Activated CD8-positive, alpha-beta T cell treated with anti-CD3 and anti-CD28 coated beads, Interleukin-2, amount 10 ng/mL, durations not matched to agents 7 days and 5 days (primary cell): ENCODE measurements around the gene OOSP3. TPM values are rescaled to one million over a fixed set of nuclear protein-coding genes. Genes with fewer than 3 reads are reported as not detected.
"Not testable (repeated sequence)": the region's sequence is repeated elsewhere in the genome, so short reads cannot be mapped to it uniquely, and the experiment has no call there.

Source experiments
- ATAC-seq: fragments of 150-1000 bp; cut with Tn5 transposase; one replicate; pipeline ENCODE4 v1.10.0; 2021; ENCODE audit warnings: moderate library complexity
- CTCF ChIA-PET: fragments of 350-600 bp; sonication (Branson Sonifier 250); formaldehyde crosslinking; loops from one replicate; lab custom pipeline; 2021; ENCODE audit warnings: antibody characterized with exemption; lab: Charles Lee
- POLR2A ChIA-PET: fragments of 350-600 bp; sonication (Branson Sonifier 250); formaldehyde crosslinking; loops from one replicate; lab custom pipeline; 2021; ENCODE audit warnings: antibody characterized with exemption; lab: Charles Lee
- DNase-seq: peaks from one replicate; pipeline ENCODE4 v3.0.0-alpha.2; 2020
- H3K27ac Mint-ChIP-seq: one replicate; pipeline ENCODE4 v1.8.0; 2021; ENCODE audit warnings: mild to moderate bottlenecking, mixed read lengths
- H3K27me3 Mint-ChIP-seq: one replicate; pipeline ENCODE4 v1.8.0; 2021; ENCODE audit warnings: low read depth, mixed read lengths
- H3K36me3 Mint-ChIP-seq: one replicate; pipeline ENCODE4 v1.8.0; 2021; ENCODE audit warnings: low read depth, mixed read lengths
- H3K4me1 Mint-ChIP-seq: one replicate; pipeline ENCODE4 v1.8.0; 2021; ENCODE audit warnings: low read depth, mixed read lengths
- H3K4me3 Mint-ChIP-seq: one replicate; pipeline ENCODE4 v1.8.0; 2021; ENCODE audit warnings: mild to moderate bottlenecking, mixed read lengths
- H3K9me3 Mint-ChIP-seq: one replicate; pipeline ENCODE4 v1.8.0; 2022; ENCODE audit warnings: mixed read lengths; ENCODE audit not compliant: insufficient read depth
- total RNA-seq, 2 experiments: library from RNA; stranded (reverse); gene quantifications; one replicate each; pipeline ENCODE4 v1.2.3, GENCODE V29; 2021

OOSP3 gene
- total RNA-seq, 2 experiments from 2014 or later: 0.29 TPM; not detected in 1

DNA sequence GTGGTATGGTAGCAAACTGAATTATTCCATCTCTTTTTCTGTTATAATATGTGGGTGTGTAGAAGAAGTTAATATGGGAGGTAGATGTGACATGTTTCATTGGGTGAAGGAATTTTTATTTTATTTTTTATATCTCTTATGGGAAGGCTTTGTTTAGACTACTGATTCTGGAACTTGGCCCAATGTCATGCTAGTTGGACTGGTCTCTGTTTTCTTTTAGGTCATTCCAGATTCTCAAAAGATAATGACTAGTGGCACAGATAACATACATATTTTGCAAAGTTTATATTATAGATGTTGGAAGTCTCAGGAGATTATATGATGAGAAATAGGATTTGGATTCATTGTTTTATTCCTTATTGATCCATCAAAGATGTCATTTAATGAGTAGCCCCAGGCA lies 1.3 kb upstream of the OOSP3 start:
- no peaks in the 10 kb centered on the region for H3K36me3 Mint-ChIP-seq

DNA sequence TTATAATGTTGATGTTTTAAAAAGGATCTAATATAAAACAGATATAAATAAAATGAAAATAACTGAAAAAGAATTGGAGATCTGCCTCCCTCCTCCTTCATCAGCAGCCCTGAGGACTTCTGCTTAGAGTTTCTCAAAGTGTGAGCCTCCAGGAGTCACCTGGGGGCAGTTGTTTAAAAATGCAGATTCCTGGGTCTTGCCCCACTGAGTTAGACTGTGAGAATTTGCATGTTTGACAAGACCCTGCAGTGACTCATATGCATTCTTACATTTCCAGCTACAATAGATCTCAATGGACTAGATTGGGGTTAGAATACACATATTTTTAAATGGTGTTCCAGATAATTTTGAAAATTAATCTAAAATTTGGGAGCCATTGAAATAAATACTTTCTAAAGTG lies 798 bp upstream of the OOSP3 start:
- ATAC-seq (no peak), DNase-seq (no peak)
- Mint-ChIP-seq H3K4me1 (no peaks in the 10 kb centered on the region), H3K27ac (no peak overlapping the region), H3K9me3 (no peaks in the 10 kb centered on the region), H3K27me3 (peaks cover 8% of the 10 kb centered on the region), H3K36me3 (no peaks in the 10 kb centered on the region), H3K4me3 (no peak overlapping the region)
- ChIA-PET POLR2A (no interaction called here), CTCF (no interaction called here)

More for the DNA sequence above, 1.3 kb upstream of the OOSP3 start:
- ATAC-seq: no peak
- POLR2A ChIA-PET: no interaction called here
- H3K4me1 Mint-ChIP-seq: no peaks in the 10 kb centered on the region
- H3K4me3 Mint-ChIP-seq: no peak overlapping the region
- H3K27me3 Mint-ChIP-seq: peaks cover 8% of the 10 kb centered on the region
- CTCF ChIA-PET: no interaction called here
- no peak for DNase-seq
- H3K9me3 Mint-ChIP-seq: no peaks in the 10 kb centered on the region
- H3K27ac Mint-ChIP-seq: no peak overlapping the region

DNA sequence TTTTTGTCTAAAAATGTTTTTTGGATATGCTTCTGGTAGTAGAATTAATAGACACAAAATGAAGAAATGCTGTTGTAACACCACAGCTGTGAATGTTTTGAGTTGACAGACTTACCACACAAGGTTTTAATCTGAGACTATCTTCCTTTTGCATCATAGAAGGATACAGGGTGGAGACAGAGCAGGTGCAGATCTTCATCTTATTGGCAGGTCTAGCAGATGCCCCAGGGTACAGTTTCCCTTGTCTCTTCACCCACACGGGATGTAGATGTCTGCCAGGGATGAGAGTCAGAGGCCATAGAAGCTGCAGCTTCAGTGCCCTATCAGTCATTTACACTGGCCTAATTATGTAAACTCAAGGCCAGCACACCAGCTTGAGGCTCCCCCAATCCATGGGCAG lies 985 bp downstream of the OOSP3 start:
- no peaks in the 10 kb centered on the region for H3K4me1 Mint-ChIP-seq
- ATAC-seq: no peak
- ChIA-PET CTCF (no interaction called here), POLR2A (no interaction called here)
- H3K9me3 Mint-ChIP-seq: no peaks in the 10 kb centered on the region
- H3K4me3 Mint-ChIP-seq: no peak overlapping the region
- H3K27me3 Mint-ChIP-seq: peaks cover 8% of the 10 kb centered on the region
- H3K36me3 Mint-ChIP-seq: no peaks in the 10 kb centered on the region
- DNase-seq: no peak
- H3K27ac Mint-ChIP-seq: no peak overlapping the region

DNA sequence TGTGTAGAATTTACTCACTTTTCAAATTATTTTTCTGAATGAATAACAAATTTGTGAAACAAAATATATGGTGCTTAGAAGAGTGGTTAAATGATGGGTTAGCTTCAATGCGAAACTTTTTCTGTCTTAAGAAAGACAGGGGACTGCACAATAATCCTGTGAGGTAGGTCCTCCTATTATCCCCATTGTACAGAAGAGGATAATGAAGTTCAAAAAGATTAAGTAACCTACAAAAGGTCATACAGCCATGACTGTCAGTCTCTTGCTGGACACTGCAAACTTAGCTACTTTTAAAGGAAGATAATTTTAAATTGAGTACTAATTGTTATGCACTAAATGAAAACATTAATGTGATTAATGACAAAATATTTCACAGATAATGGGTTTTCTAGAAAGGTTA lies 5.0 kb downstream of the OOSP3 start:
- no peaks in the 10 kb centered on the region for H3K4me1 Mint-ChIP-seq
- POLR2A ChIA-PET: no interaction called here
- no peak overlapping the region for H3K4me3 Mint-ChIP-seq
- H3K36me3 Mint-ChIP-seq: no peaks in the 10 kb centered on the region
- CTCF ChIA-PET: no interaction called here
- no peak for ATAC-seq
- H3K9me3 Mint-ChIP-seq: no peaks in the 10 kb centered on the region
- DNase-seq: no peak
- peaks cover 5% of the 10 kb centered on the region for H3K27me3 Mint-ChIP-seq
- no peak overlapping the region for H3K27ac Mint-ChIP-seq

DNA sequence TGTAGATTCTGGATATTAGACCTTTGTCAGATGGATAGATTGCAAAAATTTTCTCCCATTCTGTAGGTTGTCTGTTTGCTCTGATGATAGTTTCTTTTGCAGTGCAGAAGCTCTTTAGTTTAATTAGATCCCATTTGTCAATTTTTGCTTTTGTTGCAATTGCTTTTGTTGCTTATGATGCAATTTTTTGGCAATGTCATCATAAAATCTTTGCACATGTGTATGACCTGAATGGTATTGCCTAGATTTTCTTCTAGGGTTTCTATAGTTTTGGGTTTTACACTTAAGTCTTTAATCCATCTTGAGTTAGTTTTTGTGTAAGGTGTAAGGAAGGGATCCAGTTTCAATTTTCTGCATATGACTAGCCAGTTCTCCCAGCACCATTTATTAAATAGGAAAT lies 8.6 kb downstream of the OOSP3 start:
- ATAC-seq, H3K27me3 Mint-ChIP-seq, H3K36me3 Mint-ChIP-seq, DNase-seq, H3K4me1 Mint-ChIP-seq, CTCF ChIA-PET, H3K27ac Mint-ChIP-seq, H3K4me3 Mint-ChIP-seq, POLR2A ChIA-PET, H3K9me3 Mint-ChIP-seq: not testable (repeated sequence)

DNA sequence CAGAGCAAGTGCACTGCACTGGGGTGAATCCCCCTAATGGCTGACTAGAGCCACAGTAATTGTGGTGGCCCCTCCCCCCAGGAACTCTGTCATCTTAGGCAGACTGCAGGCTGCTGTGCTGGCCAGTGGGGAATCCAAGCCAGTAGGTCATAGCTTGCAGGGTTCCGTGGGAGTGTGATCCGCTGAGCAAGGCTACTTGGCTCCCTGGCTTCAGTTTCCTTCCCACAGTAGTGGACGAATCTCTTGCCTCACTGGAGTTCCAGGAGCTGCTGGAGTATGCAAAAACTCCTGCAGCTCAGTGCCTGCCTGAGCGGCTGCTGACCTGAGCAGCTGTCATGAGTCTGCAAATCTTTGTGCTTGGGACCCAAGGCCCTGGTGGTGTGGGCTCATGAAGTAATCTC lies 13.2 kb downstream of the OOSP3 start:
- H3K27me3 Mint-ChIP-seq: peaks cover 4% of the 10 kb centered on the region
- CTCF ChIA-PET: no interaction called here
- POLR2A ChIA-PET: no interaction called here
- H3K27ac Mint-ChIP-seq: no peak overlapping the region
- no peak overlapping the region for H3K4me3 Mint-ChIP-seq
- H3K36me3 Mint-ChIP-seq: no peaks in the 10 kb centered on the region
- H3K4me1 Mint-ChIP-seq: no peaks in the 10 kb centered on the region
- DNase-seq (no peak), ATAC-seq (no peak)
- H3K9me3 Mint-ChIP-seq: peaks cover 9% of the 10 kb centered on the region

DNA sequence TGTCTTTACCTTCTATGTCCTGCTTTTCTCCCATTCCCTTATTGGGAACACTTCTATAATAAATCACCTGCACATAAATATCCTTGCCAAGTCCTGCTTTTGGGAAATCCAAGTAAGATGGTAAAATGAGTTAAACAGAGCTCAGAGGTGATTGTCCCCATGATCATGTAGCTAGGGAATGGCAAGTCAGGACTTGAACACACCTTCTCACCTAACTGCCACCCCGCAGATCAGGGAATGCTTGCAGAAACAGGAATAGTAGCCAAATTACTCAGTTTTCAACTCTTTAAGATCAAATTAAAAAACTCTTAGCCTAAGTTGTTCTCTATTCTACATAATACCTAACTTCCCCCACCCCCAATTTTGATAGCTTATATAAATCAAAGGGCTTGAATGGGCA lies 16.0 kb downstream of the OOSP3 start:
- ChIA-PET CTCF (no interaction called here), POLR2A (no interaction called here)
- ATAC-seq: no peak
- H3K4me3 Mint-ChIP-seq: no peak overlapping the region
- no peaks in the 10 kb centered on the region for H3K4me1 Mint-ChIP-seq
- H3K27ac Mint-ChIP-seq: no peak overlapping the region
- peaks cover 4% of the 10 kb centered on the region for H3K27me3 Mint-ChIP-seq
- H3K36me3 Mint-ChIP-seq: no peaks in the 10 kb centered on the region
- no peaks in the 10 kb centered on the region for H3K9me3 Mint-ChIP-seq
- DNase-seq: no peak

DNA sequence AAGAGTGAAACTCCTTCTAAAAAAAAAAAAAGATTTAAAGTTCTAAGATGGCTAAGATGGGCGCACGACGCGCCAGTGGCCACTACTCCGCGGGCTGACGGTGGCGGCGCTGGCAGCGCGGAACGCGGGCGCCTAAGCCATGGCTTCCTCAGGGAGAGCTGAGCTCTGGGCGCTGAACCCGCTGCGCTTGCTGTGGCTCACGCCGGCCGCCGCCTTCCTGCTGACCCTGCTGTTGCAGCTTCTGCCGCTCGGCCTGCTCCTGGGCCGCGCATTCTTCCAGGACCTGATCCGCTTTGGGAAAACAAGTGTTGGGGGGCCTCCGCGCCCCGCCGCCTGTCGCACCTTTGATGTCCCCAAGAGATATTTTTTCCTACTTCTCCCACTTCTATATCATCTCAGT lies 19.5 kb downstream of the OOSP3 start:
- ChIA-PET POLR2A (no interaction called here), CTCF (no interaction called here)
- Mint-ChIP-seq H3K27me3 (peaks cover 4% of the 10 kb centered on the region), H3K27ac (no peak overlapping the region), H3K4me3 (no peak overlapping the region), H3K4me1 (no peaks in the 10 kb centered on the region), H3K36me3 (no peaks in the 10 kb centered on the region), H3K9me3 (no peaks in the 10 kb centered on the region)
- DNase-seq (no peak), ATAC-seq (no peak)

DNA sequence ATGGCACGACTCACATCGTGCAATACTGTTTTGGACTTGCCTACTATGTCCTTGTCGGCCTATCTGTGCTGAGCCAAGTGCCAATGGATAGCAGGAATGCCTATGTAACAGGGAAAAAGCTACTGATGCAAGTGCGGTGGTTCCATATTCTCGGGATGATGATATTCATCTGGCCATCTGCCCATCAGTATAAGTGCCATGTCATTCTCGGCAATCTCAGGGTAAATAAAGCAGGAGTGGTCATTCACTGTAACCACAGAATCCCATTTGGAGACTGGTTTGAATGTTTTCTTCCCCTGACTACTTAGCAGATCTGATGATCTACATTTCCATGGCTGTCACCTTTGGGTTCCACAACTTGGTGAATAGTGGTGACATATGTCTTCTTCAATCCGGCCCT lies 20.1 kb downstream of the OOSP3 start:
- Mint-ChIP-seq H3K27me3 (peaks cover 2% of the 10 kb centered on the region), H3K27ac (no peak overlapping the region), H3K4me3 (no peak overlapping the region), H3K9me3 (no peaks in the 10 kb centered on the region), H3K36me3 (no peaks in the 10 kb centered on the region), H3K4me1 (no peaks in the 10 kb centered on the region)
- POLR2A ChIA-PET: no interaction called here
- no peak for DNase-seq
- ATAC-seq: no peak
- CTCF ChIA-PET: no interaction called here

DNA sequence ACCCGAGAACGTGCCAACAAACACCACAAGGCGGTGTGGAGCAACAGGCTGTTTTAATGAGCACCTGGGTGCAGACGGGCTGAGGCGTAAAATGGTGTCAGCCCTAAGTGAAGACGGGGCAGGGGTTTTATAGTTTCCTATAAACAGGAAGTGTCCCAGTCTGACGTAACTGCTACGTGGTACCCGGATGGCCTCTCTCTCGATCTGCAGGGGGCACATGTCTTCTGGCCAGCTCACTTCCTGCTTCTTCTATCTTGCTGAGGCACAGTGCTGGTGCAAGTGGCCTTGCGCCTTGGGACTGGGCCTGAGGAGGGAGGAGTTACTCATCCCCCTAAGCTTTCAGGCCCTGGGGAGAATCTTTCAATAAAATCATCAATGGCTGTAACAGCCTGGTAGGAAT lies 20.9 kb downstream of the OOSP3 start:
- CTCF ChIA-PET: no interaction called here

DNA sequence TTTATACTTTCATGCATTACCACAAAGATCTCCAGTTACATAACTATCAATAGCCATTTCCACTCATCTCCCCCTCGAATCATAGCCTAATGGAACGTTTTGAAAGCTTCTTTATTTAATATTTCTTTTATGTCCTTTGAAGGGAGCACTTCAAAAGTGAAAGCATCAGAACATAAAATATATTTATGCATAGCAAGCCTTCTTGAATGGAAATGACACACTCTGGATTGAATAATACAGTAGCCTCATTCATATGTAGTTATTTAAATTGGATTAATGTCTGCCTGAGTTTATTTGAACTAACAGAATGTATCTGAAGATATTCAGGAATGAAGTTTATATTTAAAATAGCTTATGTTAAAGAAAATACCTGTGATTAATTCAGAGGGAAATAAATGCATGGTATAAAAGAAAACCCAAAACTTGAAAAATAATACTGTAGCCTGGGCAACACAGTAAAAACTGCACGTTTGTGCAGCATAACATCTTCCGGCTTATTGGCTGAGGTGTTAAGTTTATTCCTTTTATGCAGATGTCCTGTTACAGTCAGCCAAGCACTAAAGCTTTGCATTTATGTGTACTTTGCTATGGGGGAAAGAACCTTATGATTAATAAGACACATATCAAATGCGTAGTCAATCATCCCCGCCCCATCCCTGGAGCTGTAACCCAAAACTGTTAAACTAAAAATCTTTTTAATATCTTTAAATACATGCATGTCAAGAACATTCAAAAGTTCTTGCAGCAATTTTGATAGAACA lies 22.0 kb downstream of the OOSP3 start:
- Mint-ChIP-seq H3K4me1 (no peaks in the 10 kb centered on the region), H3K27me3 (peaks cover under 1% of the 10 kb centered on the region), H3K36me3 (no peaks in the 10 kb centered on the region), H3K9me3 (no peaks in the 10 kb centered on the region), H3K4me3 (no peak overlapping the region), H3K27ac (no peak overlapping the region)
- ATAC-seq (no peak), DNase-seq (no peak)
- CTCF ChIA-PET: no interaction called here
- POLR2A ChIA-PET: no interaction called here

More for the DNA sequence above, 20.9 kb downstream of the OOSP3 start:
- POLR2A ChIA-PET: no interaction called here
- Mint-ChIP-seq H3K27ac (no peak overlapping the region), H3K27me3 (peaks cover 2% of the 10 kb centered on the region), H3K4me3 (no peak overlapping the region), H3K4me1 (no peaks in the 10 kb centered on the region), H3K36me3 (no peaks in the 10 kb centered on the region), H3K9me3 (no peaks in the 10 kb centered on the region)
- no peak for ATAC-seq
- no peak for DNase-seq

DNA sequence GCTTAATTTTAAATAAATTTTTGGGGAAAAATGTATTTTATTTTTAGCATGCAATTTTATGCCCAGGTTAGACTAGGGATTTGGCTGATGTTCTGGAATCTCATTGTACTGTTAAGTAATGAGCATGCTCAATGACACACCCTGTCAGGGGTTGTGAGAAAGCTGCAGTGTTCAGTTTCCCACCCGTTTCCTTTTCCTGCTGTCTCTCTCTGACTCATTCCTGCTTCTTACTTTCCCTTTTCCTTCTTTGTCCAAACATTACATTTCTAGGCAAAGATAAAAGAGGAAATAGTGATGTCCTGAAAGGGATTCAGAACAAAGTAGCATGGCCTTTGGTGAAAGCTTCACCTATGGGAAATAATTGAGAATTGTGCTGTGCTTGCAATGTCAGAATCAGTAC lies 22.7 kb downstream of the OOSP3 start:
- Mint-ChIP-seq H3K4me1 (no peaks in the 10 kb centered on the region), H3K27ac (no peak overlapping the region), H3K9me3 (no peaks in the 10 kb centered on the region), H3K27me3 (no peaks in the 10 kb centered on the region), H3K4me3 (no peak overlapping the region), H3K36me3 (no peaks in the 10 kb centered on the region)
- ChIA-PET CTCF (interaction anchor here (1.0 kb wide), 1 partner anchor 18 kb away, joined by 3 read pairs; no protein-coding TSS in a partner anchor), POLR2A (no interaction called here)
- no peak for ATAC-seq
- DNase-seq: no peak

DNA sequence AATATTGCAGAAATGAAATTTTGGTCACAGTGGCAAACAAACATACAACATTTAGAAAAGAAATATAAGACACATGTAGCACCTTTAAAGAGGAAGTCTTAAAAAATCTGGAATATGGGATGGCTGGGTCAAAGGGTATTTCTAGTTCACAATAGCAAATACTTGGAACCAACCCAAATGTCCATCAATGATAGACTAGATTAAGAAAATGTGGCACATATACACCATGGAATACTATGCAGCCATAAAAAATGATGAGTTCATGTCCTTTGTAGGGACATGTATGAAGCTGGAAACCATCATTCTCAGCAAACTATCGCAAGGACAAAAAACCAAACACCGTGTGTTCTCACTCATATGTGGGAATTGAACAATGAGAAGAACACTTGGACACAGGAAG lies 25.0 kb downstream of the OOSP3 start:
- POLR2A ChIA-PET, H3K27me3 Mint-ChIP-seq, H3K4me1 Mint-ChIP-seq, H3K4me3 Mint-ChIP-seq, CTCF ChIA-PET, H3K27ac Mint-ChIP-seq, H3K36me3 Mint-ChIP-seq, ATAC-seq, H3K9me3 Mint-ChIP-seq, DNase-seq: not testable (repeated sequence)
